Common myeloid progenitor, CD34-positive (primary cell): ENCODE data around the gene LDLR.
"Not testable (repeated sequence)": the region's sequence is repeated elsewhere in the genome, so short reads cannot be mapped to it uniquely, and the experiment has no call there.

Experiments
- CTCF ChIA-PET: fragments of 350-600 bp; sonication (Branson Sonifier 250); formaldehyde crosslinking; loops from one replicate; lab custom pipeline; 2021; ENCODE audit warnings: antibody characterized with exemption; lab: Charles Lee
- POLR2A ChIA-PET: fragments of 350-600 bp; sonication (Branson Sonifier 250); formaldehyde crosslinking; loops from one replicate; lab custom pipeline; 2021; ENCODE audit warnings: antibody characterized with exemption; lab: Charles Lee
- DNase-seq, 3 donors: peaks; one replicate each; pipeline versions ENCODE4 v3.0.0 to v3.0.0-alpha.2; 2013
- H3K27ac ChIP-seq, 2 experiments: 1 replicate in 1 of 2; 2 replicates in 1 of 2; pipeline ENCODE4 v1.7.0; 2013; ENCODE audit warnings: inconsistent platforms in 2 of 2, low read length in 2 of 2, mild to moderate bottlenecking in 2 of 2, low read depth in 1 of 2, moderate library complexity in 1 of 2; ENCODE audit not compliant: severe bottlenecking in 2 of 2, insufficient read depth in 1 of 2, poor library complexity in 1 of 2
- H3K27me3 ChIP-seq, 5 experiments: replicated peaks in 2 of 5; 1 replicate in 3 of 5; 2 replicates in 2 of 5; pipeline versions ENCODE4 v1.6.1 to v1.7.0; 2013; ENCODE audit warnings: low read length in 4 of 5, mild to moderate bottlenecking in 2 of 5, moderate library complexity in 2 of 5, inconsistent platforms in 1 of 5; ENCODE audit not compliant: insufficient read depth in 5 of 5, control insufficient read depth in 4 of 5
- H3K36me3 ChIP-seq, 4 experiments: 1 replicate in 2 of 4; 2 replicates in 2 of 4; pipeline versions ENCODE4 v1.6.1 to v1.7.0; 2013; ENCODE audit warnings: low read length in 3 of 4, control low read depth in 1 of 4, mild to moderate bottlenecking in 1 of 4; ENCODE audit not compliant: control insufficient read depth in 4 of 4, insufficient read depth in 4 of 4
- H3K4me1 ChIP-seq, 4 experiments: 1 replicate in 3 of 4; 2 replicates in 1 of 4; pipeline versions ENCODE4 v1.6.1 to v1.7.1; 2013; ENCODE audit warnings: low read length in 3 of 4, mild to moderate bottlenecking in 3 of 4, control low read depth in 1 of 4, inconsistent platforms in 1 of 4, moderate library complexity in 1 of 4; ENCODE audit not compliant: control insufficient read depth in 4 of 4, insufficient read depth in 4 of 4; ENCODE audit errors: control extremely low read depth in 1 of 4
- H3K4me3 ChIP-seq, 7 experiments: 1 replicate in 4 of 7; 2 replicates in 3 of 7; pipeline versions ENCODE4 v1.5.1 to v1.7.0; 2013; ENCODE audit warnings: mild to moderate bottlenecking in 7 of 7, low read length in 6 of 7, moderate library complexity in 6 of 7, inconsistent platforms in 2 of 7, low read depth in 2 of 7, control low read depth in 1 of 7; ENCODE audit not compliant: insufficient read depth in 4 of 7, control insufficient read depth in 1 of 7; ENCODE audit errors: extremely low read depth in 1 of 7
- H3K9me3 ChIP-seq, 5 experiments: 1 replicate in 4 of 5; 2 replicates in 1 of 5; pipeline versions ENCODE4 v1.6.1 to v1.7.1; 2013; ENCODE audit warnings: low read length in 4 of 5, mild to moderate bottlenecking in 2 of 5, inconsistent platforms in 1 of 5, low read depth in 1 of 5, moderate library complexity in 1 of 5; ENCODE audit not compliant: control insufficient read depth in 4 of 5, insufficient read depth in 2 of 5; ENCODE audit errors: control extremely low read depth in 1 of 5
- WGBS: methylation state at CpG from one replicate; pipeline ENCODE4 v1.1.5; 2013; ENCODE audit not compliant: insufficient coverage; 5-methylcytosine and 5-hydroxymethylcytosine counted together

The LDLR gene

GRCh38 chr19:11121963-11122362 is 32.7 kb downstream of the LDLR start:
- peaks cover 21 to 75% (median 51%) of the 10 kb centered on the region in 4 experiments for H3K36me3 ChIP-seq
- WGBS = no CpG with 5 or more reads among the region's 17 CpGs
- H3K27ac ChIP-seq, POLR2A ChIA-PET, DNase-seq, H3K27me3 ChIP-seq, H3K9me3 ChIP-seq, H3K4me3 ChIP-seq, H3K4me1 ChIP-seq: not testable (repeated sequence)
- CTCF ChIA-PET = interaction anchor here (1.2 kb wide), 1 partner anchor 86 kb away, joined by 3 read pairs; no protein-coding TSS in a partner anchor

- POLR2A ChIA-PET = interaction anchor here (0.6 kb wide), 1 partner anchor 11 kb away, joined by 4 read pairs; no protein-coding TSS in a partner anchor
- Histone ChIP-seq H3K4me1 (no peaks in the 10 kb centered on the region), H3K27me3 (no peaks in the 10 kb centered on the region), H3K27ac (no peak overlapping the region), H3K36me3 (peaks cover 24 to 75% (median 51%) of the 10 kb centered on the region in 4 experiments), H3K9me3 (no peaks in the 10 kb centered on the region), H3K4me3 (no peak overlapping the region)
- DNase-seq = no peak
- CTCF ChIA-PET = interaction anchor here (0.9 to 1.0 kb wide), 2 partner anchors 19 to 87 kb away, joined by 3 to 5 read pairs; no protein-coding TSS in a partner anchor
- WGBS = 100% methylated on average over 11 of the region's 13 CpGs
Observed at GRCh38 chr19:11123114-11123513, 33.9 kb downstream of the LDLR start.

GRCh38 chr19:11124157-11124556 is 34.9 kb downstream of the LDLR start:
- H3K4me1 ChIP-seq, H3K9me3 ChIP-seq, DNase-seq, H3K27me3 ChIP-seq, H3K4me3 ChIP-seq, H3K27ac ChIP-seq: not testable (repeated sequence)
- POLR2A ChIA-PET = interaction anchor here (0.6 kb wide), 1 partner anchor 406 kb away, joined by 3 read pairs; the partner anchor contains the start of gene DNM2
- CTCF ChIA-PET = interaction anchor here (1.0 to 5.1 kb wide), 6 partner anchors 9 to 91 kb away, joined by 3 to 34 read pairs (median 10); no protein-coding TSS in a partner anchor
- H3K36me3 ChIP-seq = peaks cover 25 to 75% (median 54%) of the 10 kb centered on the region in 4 experiments
- 96% methylated on average over 4 of the region's 4 CpGs for WGBS

- Histone ChIP-seq H3K27me3 (no peaks in the 10 kb centered on the region), H3K4me3 (no peak overlapping the region), H3K9me3 (no peaks in the 10 kb centered on the region), H3K36me3 (peaks cover 16 to 77% (median 53%) of the 10 kb centered on the region in 4 experiments), H3K27ac (no peak overlapping the region), H3K4me1 (peaks cover 0 to 2% (median 0%) of the 10 kb centered on the region in 4 experiments)
- CTCF ChIA-PET = interaction anchor here (0.6 to 5.1 kb wide), 13 partner anchors 11 to 496 kb away, joined by 3 to 34 read pairs (median 4); partner anchors contain the start of gene LDLR
- DNase-seq = peak; percentile 68 to 84 (median 79)
- POLR2A ChIA-PET = interaction anchor here (0.6 to 1.0 kb wide), 3 partner anchors 14 to 100 kb away, joined by 3 to 6 read pairs (median 3); no protein-coding TSS in a partner anchor
- WGBS = 78% methylated on average over 9 of the region's 11 CpGs
Observed at GRCh38 chr19:11125994-11126685, 36.9 kb downstream of the LDLR start.

- CTCF ChIA-PET = interaction anchor here (1.2 to 5.1 kb wide), 2 partner anchors 9 to 19 kb away, joined by 3 to 34 read pairs; no protein-coding TSS in a partner anchor
Observed at GRCh38 chr19:11127905-11128304, 38.6 kb downstream of the LDLR start.

GRCh38 chr19:11130824-11131455 is 41.7 kb downstream of the LDLR start:
- ChIA-PET CTCF (interaction anchor here (0.9 to 3.4 kb wide), 4 partner anchors 34 to 98 kb away, joined by 3 to 19 read pairs (median 7); no protein-coding TSS in a partner anchor), POLR2A (no interaction called here)
- Histone ChIP-seq H3K4me3 (no peak overlapping the region), H3K9me3 (no peaks in the 10 kb centered on the region), H3K4me1 (peaks cover 0 to 2% (median 0%) of the 10 kb centered on the region in 4 experiments), H3K36me3 (peaks cover 12 to 69% (median 56%) of the 10 kb centered on the region in 4 experiments), H3K27me3 (no peaks in the 10 kb centered on the region), H3K27ac (no peak overlapping the region)
- DNase-seq = peak; percentile 68 to 85 (median 81)
- WGBS = 54% methylated on average over 14 of the region's 19 CpGs

More at GRCh38 chr19:11127905-11128304, 38.6 kb downstream of the LDLR start:
- Histone ChIP-seq H3K4me1 (peaks cover 0 to 2% (median 0%) of the 10 kb centered on the region in 4 experiments), H3K4me3 (no peak overlapping the region), H3K9me3 (no peaks in the 10 kb centered on the region), H3K27ac (no peak overlapping the region), H3K36me3 (peaks cover 18 to 84% (median 64%) of the 10 kb centered on the region in 4 experiments), H3K27me3 (no peaks in the 10 kb centered on the region)
- POLR2A ChIA-PET = no interaction called here
- no peak for DNase-seq
- WGBS = 87% methylated on average over 14 of the region's 15 CpGs
